GM19463 (cell line): Measurements from ENCODE around the gene DPEP3.

Source experiments
- ATAC-seq: cut with Tn5 transposase; IDR thresholded peaks from one replicate; pipeline ENCODE4 v1.9.1; 2021; ENCODE audit warnings: mild to moderate bottlenecking, moderate library complexity; ENCODE audit not compliant: unreplicated experiment

Gene DPEP3

DNA sequence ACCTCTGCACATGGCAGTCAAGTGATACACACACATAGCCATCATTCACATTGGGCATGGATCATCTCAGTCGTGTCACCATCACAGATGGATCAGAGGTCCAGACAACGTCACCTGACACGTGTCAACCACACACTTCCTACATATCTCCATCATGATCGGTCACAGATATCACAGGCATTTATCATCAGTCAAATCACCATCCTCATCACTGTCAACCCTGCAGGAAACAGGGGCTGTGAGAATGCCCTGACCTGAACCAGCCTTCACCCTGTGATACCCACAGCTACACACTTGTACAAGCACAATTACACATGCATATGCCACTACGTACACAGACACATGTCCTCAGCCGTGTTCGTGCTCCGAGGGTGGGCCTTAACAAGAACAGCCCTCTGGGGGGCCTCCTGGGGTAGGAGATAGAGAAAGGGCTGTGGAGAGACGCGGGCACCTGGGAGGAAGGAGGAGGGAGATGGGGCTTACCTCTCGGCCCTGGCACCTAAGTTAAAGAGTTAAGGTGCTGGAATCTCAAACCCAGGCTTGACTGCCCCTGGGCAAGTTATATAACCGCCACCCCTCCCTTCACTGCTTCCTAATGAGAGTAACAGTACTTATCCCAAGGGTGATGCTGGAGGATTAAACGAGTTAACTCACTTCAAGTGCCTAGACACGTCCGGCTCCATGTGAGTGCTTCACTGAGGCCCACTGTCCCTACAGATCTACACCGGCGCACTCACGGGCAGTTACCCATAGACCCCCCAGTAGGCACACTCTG is 12.9 kb downstream of the DPEP3 start:
- no peak for ATAC-seq

- ATAC-seq: no peak
Measured at GRCh38 chr16:67966549-67967182, 13.6 kb downstream of the DPEP3 start.

GRCh38 chr16:67965668-67966548 is 14.4 kb downstream of the DPEP3 start:
- ATAC-seq: no peak

DNA sequence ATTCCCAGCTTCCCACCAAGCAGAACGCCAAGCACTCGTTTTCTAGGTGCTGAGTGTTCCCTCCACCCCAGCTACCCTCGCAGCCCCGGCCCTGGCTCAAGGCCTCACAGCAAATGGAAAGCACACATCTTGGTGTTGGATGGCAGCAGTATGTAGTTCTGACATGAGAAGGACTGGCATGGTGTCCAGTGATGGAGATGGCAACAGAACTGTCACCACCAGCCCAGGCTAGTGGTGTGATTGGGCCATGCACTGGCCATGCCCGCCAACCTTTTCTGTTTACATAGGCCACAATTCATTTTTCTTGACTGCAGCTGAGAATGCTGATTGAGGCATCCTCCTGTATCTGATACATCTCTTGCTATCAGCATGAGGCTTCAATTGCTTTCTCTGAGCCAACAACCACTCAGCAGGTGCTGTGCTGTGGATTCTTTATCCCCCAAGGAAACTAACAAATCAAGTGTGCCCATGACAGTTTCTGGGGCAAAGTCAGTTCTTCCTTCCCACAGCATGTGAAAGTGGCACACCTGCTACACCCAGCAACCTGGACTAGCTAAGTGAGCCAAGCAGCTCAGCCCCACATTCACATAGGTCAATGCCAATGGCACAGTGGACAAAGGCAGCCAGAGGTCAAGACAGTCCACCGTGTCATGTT is 15.7 kb downstream of the DPEP3 start:
- no peak for ATAC-seq

DNA sequence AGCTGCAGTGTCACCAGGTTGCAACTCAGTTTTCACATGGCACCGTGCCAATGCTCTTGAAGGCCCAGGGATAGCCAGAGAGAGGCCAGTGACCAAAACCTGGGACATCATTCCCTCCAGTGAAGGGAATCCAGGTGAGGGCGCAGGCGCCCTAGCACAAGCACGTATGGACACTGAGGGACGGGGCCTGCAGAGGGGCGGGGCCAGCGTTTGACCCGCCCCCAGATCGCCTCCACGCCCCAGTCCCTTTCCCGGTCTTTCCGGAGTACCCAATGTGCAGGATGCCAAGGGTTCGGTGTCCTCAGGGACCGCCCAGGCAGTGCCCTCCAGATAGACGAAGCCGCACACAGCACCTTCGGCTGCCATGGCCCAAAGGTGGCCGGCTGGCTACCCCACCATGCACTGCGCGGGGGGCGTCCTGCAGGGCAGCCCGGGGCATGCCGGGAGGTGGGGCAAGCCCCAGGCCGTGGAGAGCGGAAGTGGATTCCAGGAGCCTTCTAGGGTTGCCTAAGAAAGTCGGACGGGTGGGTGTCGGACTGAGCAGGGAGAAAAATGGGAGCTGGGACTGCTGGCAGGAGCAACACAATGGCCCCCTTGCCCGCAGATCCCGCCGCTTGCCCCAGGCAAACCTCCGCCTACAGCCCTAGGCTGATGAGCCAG is 16.5 kb downstream of the DPEP3 start:
- no peak for ATAC-seq

- ATAC-seq: no peak
Measured at GRCh38 chr16:67963292-67963661, 17.0 kb downstream of the DPEP3 start.

DNA sequence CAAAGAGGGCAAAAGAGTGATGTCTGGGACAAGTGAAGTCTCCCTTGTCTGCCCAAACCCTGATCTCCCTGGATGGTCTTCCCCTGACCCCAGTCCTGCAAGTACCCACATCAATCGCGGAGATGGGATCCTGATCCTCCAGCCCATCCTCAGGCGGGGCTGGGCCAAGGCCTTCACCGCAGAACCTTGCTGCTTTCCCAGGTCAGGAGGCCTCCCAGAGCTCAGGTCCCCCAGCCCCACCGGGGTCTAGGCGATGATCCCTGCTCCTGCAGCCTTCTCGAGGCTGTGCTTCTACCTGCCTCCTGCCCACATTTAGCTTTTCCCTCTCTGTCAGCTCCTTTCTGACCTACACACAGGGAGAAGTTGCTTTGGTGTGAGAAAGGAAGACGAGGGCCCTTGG is 18.2 kb downstream of the DPEP3 start:
- ATAC-seq: no peak

- ATAC-seq: no peak
Measured at GRCh38 chr16:67961551-67961957, 18.7 kb downstream of the DPEP3 start.

DNA sequence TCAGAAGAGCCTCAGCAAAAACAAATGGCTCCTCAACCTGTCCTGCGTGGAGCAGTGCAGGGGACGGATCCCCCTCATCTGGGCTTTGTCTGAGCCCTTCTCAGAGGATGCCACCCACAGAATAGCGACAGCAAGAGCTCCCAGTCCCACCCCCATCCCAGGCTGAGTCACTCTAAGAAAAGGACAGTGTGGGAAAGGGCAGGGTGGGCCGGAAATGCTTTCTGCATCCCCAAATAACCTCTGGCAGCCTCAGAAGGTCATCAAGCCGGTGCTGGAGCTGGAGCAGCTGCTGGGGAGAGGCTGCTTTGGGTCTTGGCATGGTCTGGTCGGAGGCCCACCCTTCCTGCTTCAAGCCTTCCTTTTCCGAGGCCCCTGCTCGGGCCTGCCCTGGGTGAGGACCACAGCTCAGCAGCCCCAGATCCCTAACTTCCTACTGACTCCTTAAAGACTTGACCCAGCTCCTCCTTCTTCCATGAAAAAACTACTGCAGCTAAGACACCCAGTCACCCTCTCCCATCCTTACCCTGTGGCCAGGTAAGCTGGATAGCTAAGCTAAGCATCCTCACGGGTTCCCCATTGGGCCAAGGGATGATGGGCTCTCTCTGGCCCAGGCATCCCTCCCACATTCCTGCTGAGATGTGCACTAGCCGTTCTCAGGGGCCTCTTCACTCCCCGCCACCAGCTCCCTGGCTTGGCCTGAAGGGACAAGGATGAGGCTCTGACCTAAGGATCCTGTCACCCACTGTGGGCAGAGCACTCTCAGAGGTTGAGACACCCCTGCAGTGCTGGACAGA is 20.6 kb downstream of the DPEP3 start:
- ATAC-seq: no peak

GRCh38 chr16:67957622-67958021 is 22.7 kb downstream of the DPEP3 start:
- no peak for ATAC-seq

GRCh38 chr16:67954421-67955196 is 25.7 kb downstream of the DPEP3 start:
- no peak for ATAC-seq

GRCh38 chr16:67953641-67954375 is 26.5 kb downstream of the DPEP3 start:
- ATAC-seq: no peak

- no peak for ATAC-seq
Measured at GRCh38 chr16:67951485-67951884, 28.8 kb downstream of the DPEP3 start.

DNA sequence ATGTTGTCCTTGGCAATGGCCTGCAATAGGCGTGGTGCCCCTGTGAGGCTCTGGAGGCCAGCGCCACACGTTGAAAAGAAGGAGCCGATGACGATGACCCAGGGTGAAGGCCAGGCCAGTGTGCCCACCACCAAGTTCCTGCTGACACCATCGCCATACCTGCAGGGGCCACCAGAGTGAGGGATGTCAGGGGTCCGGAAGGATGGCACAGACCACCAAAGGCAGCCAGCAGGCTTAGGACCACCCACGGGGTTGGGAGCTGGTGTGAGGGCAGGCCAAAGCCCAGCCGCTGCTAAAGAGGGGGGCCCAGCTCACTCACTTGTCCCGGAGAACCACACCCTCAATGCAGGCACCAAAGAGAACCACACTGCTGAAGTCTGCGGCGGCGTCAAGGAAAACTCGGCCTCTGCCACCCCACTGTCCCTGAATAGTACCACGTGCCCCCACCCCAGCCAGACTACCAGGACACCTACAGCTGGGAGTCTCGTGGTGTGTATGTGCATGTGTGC is 29.9 kb downstream of the DPEP3 start:
- no peak for ATAC-seq

DNA sequence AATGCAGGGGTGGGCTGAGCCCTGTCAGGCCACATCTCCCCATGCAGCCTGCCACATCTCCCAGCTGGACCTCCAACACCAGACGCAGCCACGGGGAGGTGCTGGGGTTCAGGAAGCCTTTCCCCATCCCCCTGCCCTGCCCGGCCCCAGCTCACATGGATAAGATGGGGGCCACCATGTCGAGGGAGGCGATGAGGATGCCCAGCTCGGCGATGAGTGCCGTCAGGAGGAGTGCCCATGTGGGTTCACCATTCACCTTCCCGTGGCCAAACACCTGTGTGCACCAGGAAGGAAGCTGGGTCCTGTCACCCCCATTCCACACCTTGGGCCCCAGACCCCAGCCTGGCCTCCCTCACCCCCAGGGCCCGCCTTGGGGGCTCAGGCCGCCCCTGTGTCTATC is 30.7 kb downstream of the DPEP3 start:
- no peak for ATAC-seq

DNA sequence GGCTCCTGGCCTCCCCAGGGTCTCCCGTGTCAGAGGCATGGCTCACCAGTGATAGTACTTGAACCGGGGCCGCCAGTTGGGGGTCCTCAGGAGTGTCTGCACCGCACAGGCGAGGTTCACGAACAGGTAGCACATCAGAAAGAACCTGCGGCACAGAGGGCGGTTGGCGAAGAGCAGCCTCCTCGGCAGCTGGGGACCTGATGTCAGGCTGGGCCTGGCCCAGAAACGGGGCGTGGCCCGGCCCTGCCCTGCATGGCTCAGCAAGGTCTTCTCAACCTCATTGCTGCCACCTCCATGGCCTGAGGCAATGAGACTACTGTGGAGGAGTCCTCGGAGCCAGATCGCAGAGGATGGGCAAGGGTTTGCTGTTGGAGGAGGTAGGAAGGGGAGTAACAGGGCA is 32.3 kb downstream of the DPEP3 start:
- no peak for ATAC-seq

DNA sequence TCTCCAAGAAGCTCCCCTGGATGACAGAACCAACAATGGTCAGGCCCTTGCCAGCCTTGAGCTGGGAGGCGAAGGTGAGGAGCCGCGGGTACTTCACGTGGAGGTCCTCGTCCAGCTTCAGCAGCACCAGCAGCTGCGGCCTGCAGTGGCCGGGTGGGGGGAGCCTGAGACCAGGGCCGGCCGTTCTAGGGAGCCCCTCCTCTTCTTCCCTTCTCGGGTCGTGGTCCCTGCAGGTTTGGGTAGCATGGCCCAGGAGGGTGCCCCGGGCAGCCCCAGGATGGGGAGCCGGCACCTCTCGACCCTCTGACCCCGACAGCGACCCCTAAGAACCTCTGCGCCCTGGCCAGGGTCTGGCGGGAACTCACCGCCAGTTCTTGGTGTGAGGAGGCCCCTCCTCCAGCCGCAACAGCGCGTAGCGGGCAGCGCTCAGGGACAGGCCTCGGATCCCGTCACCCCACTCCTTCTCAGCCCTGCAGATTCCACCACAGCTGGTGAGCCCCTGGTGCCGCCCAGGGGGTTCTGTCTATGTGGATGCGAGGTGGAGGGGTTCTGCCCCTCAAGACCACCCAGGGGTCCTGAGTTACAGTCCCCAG is 33.2 kb downstream of the DPEP3 start:
- no peak for ATAC-seq

DNA sequence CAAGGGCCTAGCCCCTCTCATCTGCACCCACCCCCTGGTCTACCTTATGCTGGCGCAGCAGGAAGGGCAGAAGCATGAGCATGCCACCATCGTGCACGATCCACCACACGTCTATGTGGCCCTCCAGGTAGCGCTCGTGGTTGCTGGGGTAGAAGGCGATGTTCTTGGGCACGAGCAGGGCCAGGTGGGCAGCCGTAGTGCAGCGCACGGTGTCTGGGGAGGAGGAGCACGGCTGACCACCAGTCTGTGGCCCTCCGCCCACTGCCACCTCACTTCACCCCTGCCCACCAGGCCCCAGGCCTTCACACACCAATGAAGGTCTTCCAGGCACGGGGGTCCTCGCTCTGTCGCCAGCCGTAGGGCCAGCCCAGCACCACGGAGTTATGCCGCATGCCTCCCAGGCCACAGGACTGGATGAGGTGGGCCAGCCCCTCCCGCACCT is 34.1 kb downstream of the DPEP3 start:
- ATAC-seq: no peak
